ENCODE results near the gene CMTM3. TPM values are rescaled to one million over a fixed set of nuclear protein-coding genes. Genes with fewer than 3 reads are reported as not detected.

Gene CMTM3
- total RNA-seq, 4 donors from 2014 or later = 19.3 to 43.9 (median 38.5) TPM

DNA sequence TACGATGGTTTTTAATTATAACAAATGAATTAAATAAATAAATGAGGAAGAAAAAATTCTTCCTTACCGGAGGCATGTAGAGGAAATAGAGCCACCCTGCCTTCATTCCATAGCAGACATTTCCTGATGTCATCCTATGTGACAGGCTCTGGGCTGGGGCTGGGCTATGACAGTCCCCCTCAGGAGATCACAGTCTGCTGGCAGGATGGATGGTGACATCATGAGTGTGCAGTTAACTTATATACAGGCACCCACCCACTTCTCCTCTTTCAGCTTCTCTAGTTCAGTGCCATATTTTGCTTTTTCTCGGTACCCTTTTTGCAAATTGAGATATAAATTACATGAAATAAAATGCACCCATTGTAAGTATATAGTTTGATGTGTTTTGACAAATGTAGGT lies 6.4 kb upstream of the CMTM3 start:
- no peak for DNase-seq (ENCODE audit: low spot score in 2 of 2)
- Histone ChIP-seq H3K4me1 (peaks cover 0 to 10% (median under 1%) of the 10 kb centered on the region in 4 donors), H3K4me3 (no peak overlapping the region), H3K9me3 (peaks cover 0 to 8% (median 0%) of the 10 kb centered on the region in 4 donors), H3K27ac (no peak overlapping the region), H3K36me3 (no peaks in the 10 kb centered on the region), H3K27me3 (no peaks in the 10 kb centered on the region)
- TF ChIP-seq EP300 (IDR thresholded peaks at IDR 0.05) (no peak), POLR2A (IDR thresholded peaks at IDR 0.05) (no peak), CTCF (IDR thresholded peaks at IDR 0.05) (no peak)
- WGBS, 2 donors = 59 to 71% methylated on average over 3 of the region's 3 CpGs

DNA sequence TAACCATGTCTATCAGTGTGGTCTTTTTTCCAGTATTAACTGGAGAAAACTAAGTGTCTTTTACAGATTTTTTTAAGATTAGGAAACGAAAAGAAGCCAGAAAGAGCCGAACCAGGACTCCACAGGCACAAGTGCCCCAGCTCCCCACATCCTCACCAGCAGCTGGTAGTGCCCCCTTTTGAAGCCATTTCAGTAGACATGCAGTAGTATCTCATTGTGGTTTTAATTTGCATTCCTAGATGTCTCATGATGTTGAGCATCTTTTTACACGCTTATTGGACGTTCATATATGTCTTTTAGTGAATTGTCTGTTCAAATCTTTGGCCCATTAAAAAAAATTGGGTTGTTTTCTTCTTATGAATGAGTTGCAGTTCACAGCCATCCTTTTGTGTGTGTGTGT lies 4.8 kb upstream of the CMTM3 start:
- TF ChIP-seq CTCF (IDR thresholded peaks at IDR 0.05) (no peak), POLR2A (IDR thresholded peaks at IDR 0.05) (no peak), EP300 (IDR thresholded peaks at IDR 0.05) (no peak)
- no peaks in the 10 kb centered on the region for H3K36me3 ChIP-seq
- H3K27me3 ChIP-seq = no peaks in the 10 kb centered on the region
- H3K4me1 ChIP-seq = peaks cover 0 to 21% (median 3%) of the 10 kb centered on the region in 4 donors
- 80 to 86% methylated on average over 4 of the region's 4 CpGs for WGBS, 2 donors
- no peaks in the 10 kb centered on the region for H3K9me3 ChIP-seq
- H3K27ac ChIP-seq = no peak overlapping the region
- no peak for DNase-seq (ENCODE audit: low spot score in 2 of 2)
- H3K4me3 ChIP-seq = no peak overlapping the region

DNA sequence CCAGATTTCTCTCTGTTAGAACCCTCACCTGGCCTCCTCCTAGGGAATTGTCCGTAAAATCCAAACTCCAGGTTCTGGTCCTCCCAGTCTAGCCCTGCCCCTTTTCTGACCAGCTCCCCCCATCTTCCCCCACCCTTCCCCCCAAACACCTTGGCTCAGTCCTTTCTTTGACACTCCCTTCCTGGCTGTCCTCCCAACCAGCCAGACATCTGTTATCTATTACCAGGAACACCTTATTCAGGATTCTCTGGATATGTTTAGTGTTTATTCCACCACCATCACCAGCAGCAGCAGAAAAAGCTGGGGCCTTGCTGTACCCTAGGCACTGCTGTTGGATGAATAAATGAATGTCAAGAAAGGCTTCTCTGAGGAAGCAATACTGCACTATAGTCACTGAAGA lies 4.0 kb upstream of the CMTM3 start:
- no peak for TF ChIP-seq EP300 (IDR thresholded peaks at IDR 0.05)
- no peak for TF ChIP-seq POLR2A (IDR thresholded peaks at IDR 0.05)
- TF ChIP-seq CTCF (IDR thresholded peaks at IDR 0.05) = no peak
- Histone ChIP-seq H3K27me3 (no peaks in the 10 kb centered on the region), H3K36me3 (no peaks in the 10 kb centered on the region), H3K27ac (no peak overlapping the region), H3K4me1 (peaks cover 0 to 21% (median 3%) of the 10 kb centered on the region in 4 donors), H3K9me3 (no peaks in the 10 kb centered on the region), H3K4me3 (no peak overlapping the region)
- 86 to 96% methylated on average over 1 of the region's 1 CpG for WGBS, 2 donors
- no peak for DNase-seq (ENCODE audit: low spot score in 2 of 2)

GRCh38 chr16:66601471-66601870 lies 3.0 kb upstream of the CMTM3 start:
- Histone ChIP-seq H3K36me3 (no peaks in the 10 kb centered on the region), H3K27me3 (no peaks in the 10 kb centered on the region), H3K4me1 (peaks cover 0 to 31% (median 3%) of the 10 kb centered on the region in 4 donors), H3K27ac (no peak overlapping the region), H3K9me3 (no peaks in the 10 kb centered on the region), H3K4me3 (no peak overlapping the region)
- TF ChIP-seq POLR2A (IDR thresholded peaks at IDR 0.05) (no peak), CTCF (IDR thresholded peaks at IDR 0.05) (no peak), EP300 (IDR thresholded peaks at IDR 0.05) (no peak)
- no peak for DNase-seq (ENCODE audit: low spot score in 2 of 2)
- WGBS, 2 donors = 96% methylated on average over 5 of the region's 5 CpGs; no CpG with 5 or more reads in 1 of the 2 donors

DNA sequence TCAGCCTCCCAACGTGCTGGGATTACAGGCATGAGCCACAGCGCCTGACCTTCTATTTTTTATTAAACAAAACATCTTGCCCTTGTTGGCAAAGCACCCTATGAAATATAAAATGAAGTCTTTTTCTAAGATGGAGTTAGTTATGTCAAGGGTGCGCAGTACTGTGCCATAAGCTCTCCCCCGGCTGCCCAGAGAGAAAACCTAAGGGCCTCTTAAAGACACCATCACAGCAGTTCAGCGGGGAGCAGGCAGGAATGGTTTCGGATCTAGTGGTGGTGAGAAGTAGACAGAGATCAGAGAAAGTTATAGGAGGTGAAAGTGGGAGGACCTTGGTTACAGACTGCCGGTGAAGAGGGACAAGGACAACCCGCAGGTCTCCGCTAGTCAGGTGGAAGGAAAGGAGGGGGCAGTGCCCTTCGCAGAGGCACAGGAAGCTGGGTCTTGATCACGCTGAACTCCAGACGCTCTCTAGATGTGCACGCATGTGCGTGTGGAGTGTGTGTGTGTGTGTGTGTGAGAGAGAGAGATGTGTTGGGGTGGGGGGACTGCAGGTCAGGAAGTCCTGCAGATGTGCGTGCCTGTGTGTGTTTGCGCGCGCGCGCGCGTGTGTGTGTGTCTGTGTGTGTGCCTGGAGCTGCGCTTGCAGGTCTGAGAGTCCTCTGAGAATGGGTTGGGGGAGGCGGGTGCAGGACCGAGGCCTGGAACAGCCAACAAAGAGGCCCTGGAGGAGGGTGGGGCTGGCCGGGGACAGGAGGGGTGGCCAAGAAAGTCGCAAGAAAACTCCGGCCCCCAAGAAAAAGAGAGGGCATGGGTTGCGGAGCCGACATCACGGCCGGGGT lies 748 bp upstream of the CMTM3 start:
- WGBS, 2 donors = 6 to 9% methylated on average over 32 of the region's 32 CpGs
- Histone ChIP-seq H3K4me3 (peak overlapping the region; percentile 77 to 99 (median 89)), H3K9me3 (no peaks in the 10 kb centered on the region), H3K4me1 (peaks cover 0 to 54% (median 10%) of the 10 kb centered on the region in 4 donors), H3K36me3 (peaks cover 0 to under 1% (median 0%) of the 10 kb centered on the region in 3 donors), H3K27me3 (no peaks in the 10 kb centered on the region), H3K27ac (peak overlapping the region; percentile 91 to 98 (median 96))
- DNase-seq (ENCODE audit: low spot score in 2 of 2) = peak; percentile 37 to 51
- TF ChIP-seq EP300 (IDR thresholded peaks at IDR 0.05) (no peak), POLR2A (IDR thresholded peaks at IDR 0.05) (peak in 1 of 2 donors; percentile 22)
